C4-2B (cell line): ENCODE data around the gene DHRS12.

Experiments used
- H3K27ac ChIP-seq: fragments of 450-650 bp; 2 replicates; pipeline ENCODE4 v1.5.1; 2017
- CTCF ChIP-seq: fragments of 450-650 bp; conservative IDR thresholded peaks from 2 replicates; pipeline ENCODE4 v1.5.1; 2017; ENCODE audit warnings: mild to moderate bottlenecking
- ZFX ChIP-seq: fragments of 450-650 bp; IDR thresholded peaks from 2 replicates; pipeline ENCODE4 v1.6.1; 2017

DHRS12 gene

GRCh38 chr13:51797664-51798488 lies 6.1 kb downstream of the DHRS12 start:
- peak; percentile 76 for TF ChIP-seq CTCF
- TF ChIP-seq ZFX, result no peak
- H3K27ac ChIP-seq, result peak overlapping the region; percentile 41

- H3K27ac ChIP-seq, result no peak overlapping the region
- TF ChIP-seq ZFX, result no peak
- no peak for TF ChIP-seq CTCF
These were observed 7.4 kb downstream of the DHRS12 start for GRCh38 chr13:51796546-51796945.

- no peak overlapping the region for H3K27ac ChIP-seq
- TF ChIP-seq ZFX, result no peak
- TF ChIP-seq CTCF, result no peak
These were observed 8.5 kb downstream of the DHRS12 start for GRCh38 chr13:51795419-51795818.

- TF ChIP-seq CTCF, result no peak
- TF ChIP-seq ZFX, result no peak
- no peak overlapping the region for H3K27ac ChIP-seq
These were observed 9.0 kb downstream of the DHRS12 start for GRCh38 chr13:51794964-51795363.

GRCh38 chr13:51793570-51794271 lies 10.2 kb downstream of the DHRS12 start:
- H3K27ac ChIP-seq, result no peak overlapping the region

GRCh38 chr13:51786425-51787265 lies 17.3 kb downstream of the DHRS12 start:
- TF ChIP-seq ZFX, result no peak
- TF ChIP-seq CTCF, result no peak
- H3K27ac ChIP-seq, result peak overlapping the region; percentile 16

More at GRCh38 chr13:51793570-51794271, 10.2 kb downstream of the DHRS12 start:
- no peak for TF ChIP-seq CTCF
